Panc1 (cell line): Measurements from ENCODE around the gene CFAP141. TPM values are rescaled to one million over a fixed set of nuclear protein-coding genes. Genes with fewer than 3 reads are reported as not detected.

Experiments used
- ATAC-seq: fragments of 200-7000 bp; cut with Tn5 transposase; 2 replicates; pipeline ENCODE4 v1.9.1; 2020; ENCODE audit warnings: mild to moderate bottlenecking, moderate library complexity
- BruUV-seq: library from RNA; stranded (reverse); fragments of 400-500 nt; replicated peaks from 2 replicates; lab custom pipeline; 2021; lab: Mats Ljungman, UMichigan
- CTCF ChIA-PET: fragments of 300-600 bp; sonication (Branson Sonifier 250); formaldehyde crosslinking; loops from one replicate; lab custom pipeline; 2022; ENCODE audit warnings: antibody characterized with exemption; lab: Charles Lee
- POLR2A ChIA-PET: fragments of 300-600 bp; sonication (Branson Sonifier 250); formaldehyde crosslinking; loops from one replicate; lab custom pipeline; 2022; ENCODE audit warnings: antibody characterized with exemption; lab: Charles Lee
- DNase-seq: peaks from one replicate; pipeline ENCODE4 v3.0.0-alpha.2; 2010; ENCODE audit warnings: low read depth, low spot score
- H3K27ac ChIP-seq: 2 replicates; pipeline ENCODE4 v1.5.1; 2011; ENCODE audit warnings: mild to moderate bottlenecking, low read length, inconsistent platforms
- H3K27me3 ChIP-seq: fragments of 200-500 bp; sonication (Bioruptor generic); 2 replicates; pipeline ENCODE4 v1.6.0; 2014; ENCODE audit warnings: low read length, inconsistent platforms; ENCODE audit not compliant: control insufficient read depth, insufficient read depth
- H3K36me3 ChIP-seq: fragments of 200-500 bp; sonication (Bioruptor generic); 2 replicates; pipeline ENCODE4 v1.5.1; 2014; ENCODE audit warnings: inconsistent platforms, mild to moderate bottlenecking, low read length, moderate library complexity; ENCODE audit not compliant: control insufficient read depth, insufficient read depth
- H3K4me1 ChIP-seq: 2 replicates; pipeline ENCODE4 v1.5.1; 2011; ENCODE audit warnings: inconsistent platforms, mild to moderate bottlenecking, low read length, moderate library complexity; ENCODE audit not compliant: control insufficient read depth, insufficient read depth
- H3K4me3 ChIP-seq, 2 experiments: 2 replicates each; pipeline ENCODE4 v1.5.1; 2011 to 2012; ENCODE audit warnings: low read depth in 2 of 2, low read length in 2 of 2, mild to moderate bottlenecking in 2 of 2, inconsistent platforms in 1 of 2, moderate library complexity in 1 of 2
- H3K9me3 ChIP-seq: fragments of 200-500 bp; sonication (Bioruptor generic); 2 replicates; pipeline ENCODE4 v1.5.1; 2014; ENCODE audit warnings: low read depth, mild to moderate bottlenecking, inconsistent platforms, low read length, moderate library complexity; ENCODE audit not compliant: control insufficient read depth, insufficient read depth
- CTCF ChIP-seq: fragments of 450-650 bp; IDR thresholded peaks from 2 replicates; pipeline ENCODE4 v1.5.1; 2017; ENCODE audit warnings: mild to moderate bottlenecking
- POLR2AphosphoS5 ChIP-seq: IDR thresholded peaks from 2 replicates; pipeline ENCODE4 v1.6.1; 2012; ENCODE audit warnings: mild to moderate bottlenecking, low read depth, low read length, moderate library complexity
- REST ChIP-seq, 2 experiments: IDR thresholded peaks; 2 replicates each; pipeline ENCODE4 v1.6.1; 2011 to 2012; ENCODE audit warnings: low read depth in 2 of 2, control low read depth in 1 of 2, low read length in 1 of 2, mild to moderate bottlenecking in 1 of 2, moderate library complexity in 1 of 2; ENCODE audit not compliant: insufficient read depth in 1 of 2
- SIN3A ChIP-seq: IDR thresholded peaks from 2 replicates; pipeline ENCODE4 v1.6.1; 2012; ENCODE audit warnings: low read depth, mild to moderate bottlenecking, low read length, moderate library complexity, borderline replicate concordance; ENCODE audit not compliant: insufficient read depth
- TCF7L2 ChIP-seq: IDR thresholded peaks from 2 replicates; pipeline ENCODE4 v1.6.1; 2011; ENCODE audit warnings: mild to moderate bottlenecking, low read depth, low read length, inconsistent platforms
- in situ Hi-C: cut with HindIII; loops from 2 replicates; pipeline ENCODE4 v1.10.0; 2016; ENCODE audit warnings: low sequenced_read_pairs, low pct_unique_long_range_greater_than_20kb
- intact Hi-C: fragments of 100-400 bp; cut with micrococcal nuclease; formaldehyde crosslinking; loops from one replicate; pipeline ENCODE4 v1.10.0; 2022; ENCODE audit not compliant: unreplicated experiment
- total RNA-seq: library from RNA; stranded (reverse); gene quantifications from one replicate; pipeline ENCODE4 v1.2.1, GENCODE V29; 2021; ENCODE audit not compliant: unreplicated experiment

The CFAP141 gene
- total RNA-seq, 1 experiment from 2014 or later, result not detected

DNA sequence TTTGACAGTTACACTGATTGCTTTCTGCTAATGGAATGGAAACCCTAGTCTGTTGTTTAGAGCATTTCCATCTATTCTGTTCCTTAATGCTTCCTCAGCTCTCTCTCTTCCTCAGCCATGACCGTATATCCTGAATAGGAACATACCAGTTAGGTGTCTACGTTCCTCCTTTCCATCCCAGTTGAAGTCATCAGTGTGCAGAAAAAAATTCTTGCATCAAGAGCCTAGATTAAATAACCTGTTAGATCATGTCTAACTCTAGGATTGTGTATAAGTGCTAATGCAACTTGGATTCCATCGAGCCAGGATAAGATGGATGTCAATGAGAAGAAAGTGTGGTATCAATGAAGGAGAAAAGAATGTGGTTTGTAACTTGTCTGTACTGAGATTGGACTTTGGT lies 33.4 kb upstream of the CFAP141 start:
- Histone ChIP-seq H3K27ac (no peak overlapping the region), H3K9me3 (no peaks in the 10 kb centered on the region), H3K4me1 (no peaks in the 10 kb centered on the region), H3K4me3 (no peak overlapping the region), H3K36me3 (peaks cover 60% of the 10 kb centered on the region), H3K27me3 (no peaks in the 10 kb centered on the region)
- CTCF ChIA-PET, result interaction anchor here (0.9 kb wide), 1 partner anchor 240 kb away, joined by 4 read pairs; no protein-coding TSS in a partner anchor
- ATAC-seq (no peak), DNase-seq (no peak)
- in situ Hi-C loops, result no loop called here
- BruUV-seq, result no TSS peak
- POLR2A ChIA-PET, result no interaction called here
- TF ChIP-seq REST (IDR thresholded peaks at IDR 0.05; ENCODE audit: insufficient read depth in 1 of 2, low read depth in 2 of 2, low read length in 1 of 2), result no peak
- intact Hi-C loops, result no loop called here

DNA sequence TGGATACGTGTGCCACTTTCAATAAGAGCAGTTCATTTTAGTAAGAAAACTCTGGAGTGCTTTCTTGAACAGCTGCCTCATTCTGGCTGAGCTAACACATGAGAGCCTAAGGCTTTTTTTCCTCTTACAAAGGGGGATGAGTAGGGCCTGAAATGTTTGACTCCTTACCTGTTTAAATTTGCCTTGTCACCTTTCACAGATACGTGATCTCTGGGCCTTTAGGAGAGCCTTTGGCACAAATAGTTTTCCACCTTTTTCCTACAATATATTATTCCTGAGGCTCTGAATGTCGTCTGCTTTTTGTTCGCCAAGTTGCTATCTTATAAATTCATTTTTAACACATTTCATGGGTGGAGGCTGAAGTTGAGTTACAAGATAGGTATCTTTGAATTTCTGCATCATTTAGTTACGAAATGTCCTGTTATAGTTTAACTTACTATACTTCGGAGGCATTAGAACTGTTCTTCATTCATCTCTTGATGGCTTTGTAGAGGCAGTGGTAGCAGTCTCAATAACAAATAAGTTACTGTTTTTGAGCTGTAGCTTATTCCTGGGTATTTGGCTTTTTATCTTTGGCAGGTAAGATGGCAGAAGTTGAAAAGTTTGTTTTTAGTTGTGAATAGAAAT lies 31.9 kb upstream of the CFAP141 start:
- intact Hi-C loops (no loop called here), in situ Hi-C loops (no loop called here)
- peaks cover 59% of the 10 kb centered on the region for H3K36me3 ChIP-seq
- DNase-seq (no peak), ATAC-seq (no peak)
- ChIA-PET CTCF (no interaction called here), POLR2A (interaction anchor here (0.6 kb wide), 1 partner anchor 33 kb away, joined by 13 read pairs; no protein-coding TSS in a partner anchor)
- H3K4me3 ChIP-seq, result no peak overlapping the region
- no peaks in the 10 kb centered on the region for H3K4me1 ChIP-seq
- BruUV-seq, result no TSS peak
- H3K27me3 ChIP-seq, result no peaks in the 10 kb centered on the region
- TF ChIP-seq TCF7L2, result no peak
- TF ChIP-seq CTCF, result no peak
- no peak for TF ChIP-seq SIN3A
- no peak for TF ChIP-seq POLR2AphosphoS5
- no peak for TF ChIP-seq REST (IDR thresholded peaks at IDR 0.05; ENCODE audit: insufficient read depth in 1 of 2, low read depth in 2 of 2, low read length in 1 of 2)
- no peaks in the 10 kb centered on the region for H3K9me3 ChIP-seq
- no peak overlapping the region for H3K27ac ChIP-seq
